Measurements from ENCODE around the gene SPACA6. TPM values are rescaled to one million over a fixed set of nuclear protein-coding genes. Genes with fewer than 3 reads are reported as not detected.

Gene SPACA6
- total and polyA plus RNA-seq, 2 donors from 2014 or later, result 18.9 to 25.4 TPM

- Histone ChIP-seq H3K4me1 (ENCODE audit: control insufficient read depth in 2 of 3, insufficient read depth in 2 of 3, low read depth in 1 of 3, low read length in 3 of 3) (peaks cover 0 to 11% (median 5%) of the 10 kb centered on the region in 3 donors), H3K27ac (ENCODE audit: low read depth in 2 of 2, low read length in 2 of 2) (no peak overlapping the region), H3K36me3 (ENCODE audit: control insufficient read depth in 2 of 3, insufficient read depth in 3 of 3, low read length in 3 of 3) (peaks cover 16 to 40% (median 21%) of the 10 kb centered on the region in 3 donors), H3K4me3 (ENCODE audit: low read length in 3 of 3) (no peak overlapping the region), H3K9me3 (ENCODE audit: control insufficient read depth in 2 of 3, insufficient read depth in 1 of 3, low read length in 3 of 3) (no peaks in the 10 kb centered on the region), H3K27me3 (ENCODE audit: control insufficient read depth, insufficient read depth, low read length) (no peaks in the 10 kb centered on the region), H3K9ac (ENCODE audit: low read length in 3 of 3) (no peak overlapping the region)
- intact Hi-C loops (cut with DNase I), result no loop called here
- TF ChIP-seq CTCF (IDR thresholded peaks at IDR 0.05; ENCODE audit: borderline replicate concordance, extremely low read depth, insufficient read depth), result no peak
- no peak for DNase-seq
- FAIRE-seq, result no peak
These were observed 3.5 kb downstream of the SPACA6 start for GRCh38 chr19:51696606-51697005.

- Histone ChIP-seq H3K27ac (ENCODE audit: low read depth in 2 of 2, low read length in 2 of 2) (no peak overlapping the region), H3K36me3 (ENCODE audit: control insufficient read depth in 2 of 3, insufficient read depth in 3 of 3, low read length in 3 of 3) (peaks cover 16 to 40% (median 21%) of the 10 kb centered on the region in 3 donors), H3K27me3 (ENCODE audit: control insufficient read depth, insufficient read depth, low read length) (no peaks in the 10 kb centered on the region), H3K4me1 (ENCODE audit: control insufficient read depth in 2 of 3, insufficient read depth in 2 of 3, low read depth in 1 of 3, low read length in 3 of 3) (peaks cover 0 to 14% (median under 1%) of the 10 kb centered on the region in 3 donors), H3K9ac (ENCODE audit: low read length in 3 of 3) (no peak overlapping the region), H3K9me3 (ENCODE audit: control insufficient read depth in 2 of 3, insufficient read depth in 1 of 3, low read length in 3 of 3) (no peaks in the 10 kb centered on the region), H3K4me3 (ENCODE audit: low read length in 3 of 3) (no peak overlapping the region)
- no peak for DNase-seq
- intact Hi-C loops (cut with DNase I), result no loop called here
- FAIRE-seq, result no peak
- no peak for TF ChIP-seq CTCF (IDR thresholded peaks at IDR 0.05; ENCODE audit: borderline replicate concordance, extremely low read depth, insufficient read depth)
These were observed 4.1 kb downstream of the SPACA6 start for GRCh38 chr19:51697169-51697776.

GRCh38 chr19:51698296-51698695 lies 5.2 kb downstream of the SPACA6 start:
- FAIRE-seq, result no peak
- no peak overlapping the region for H3K27ac ChIP-seq (ENCODE audit: low read depth in 2 of 2, low read length in 2 of 2)
- H3K9me3 ChIP-seq (ENCODE audit: control insufficient read depth in 2 of 3, insufficient read depth in 1 of 3, low read length in 3 of 3), result no peaks in the 10 kb centered on the region
- H3K27me3 ChIP-seq (ENCODE audit: control insufficient read depth, insufficient read depth, low read length), result no peaks in the 10 kb centered on the region
- no peak overlapping the region for H3K4me3 ChIP-seq (ENCODE audit: low read length in 3 of 3)
- peaks cover 0 to 13% (median 4%) of the 10 kb centered on the region in 3 donors for H3K4me1 ChIP-seq (ENCODE audit: control insufficient read depth in 2 of 3, insufficient read depth in 2 of 3, low read depth in 1 of 3, low read length in 3 of 3)
- intact Hi-C loops (cut with DNase I), result no loop called here
- no peak for DNase-seq
- no peak overlapping the region for H3K9ac ChIP-seq (ENCODE audit: low read length in 3 of 3)
- no peak for TF ChIP-seq CTCF (IDR thresholded peaks at IDR 0.05; ENCODE audit: borderline replicate concordance, extremely low read depth, insufficient read depth)
- H3K36me3 ChIP-seq (ENCODE audit: control insufficient read depth in 2 of 3, insufficient read depth in 3 of 3, low read length in 3 of 3), result peaks cover 16 to 37% (median 21%) of the 10 kb centered on the region in 3 donors

Data from kidney (tissue), 14 donors.